Ectodermal cell (in vitro differentiated cells): ENCODE data around the gene NHSL2.
A peak's percentile ranks its signal among the peaks of the same experiment; 100 is the strongest.
"Not testable (repeated sequence)": the region's sequence is repeated elsewhere in the genome, so short reads cannot be mapped to it uniquely, and the experiment has no call there.

Experiments
- H3K27ac ChIP-seq: 2 replicates; pipeline ENCODE4 v1.7.0; 2013; ENCODE audit warnings: mild to moderate bottlenecking, low read depth, low read length; ENCODE audit not compliant: insufficient read depth, poor library complexity, severe bottlenecking
- H3K27me3 ChIP-seq: 2 replicates; pipeline ENCODE4 v1.7.0; 2013; ENCODE audit warnings: mild to moderate bottlenecking, low read length; ENCODE audit not compliant: insufficient read depth, control insufficient read depth, poor library complexity, severe bottlenecking
- H3K36me3 ChIP-seq: one replicate; pipeline ENCODE4 v1.7.0; 2013; ENCODE audit warnings: low read length; ENCODE audit not compliant: control insufficient read depth, insufficient read depth
- H3K4me1 ChIP-seq: one replicate; pipeline ENCODE4 v1.7.0; 2013; ENCODE audit warnings: low read length; ENCODE audit not compliant: control insufficient read depth, insufficient read depth
- H3K4me3 ChIP-seq: 2 replicates; pipeline ENCODE4 v1.7.0; 2013; ENCODE audit warnings: low read depth, low read length, control low read depth; ENCODE audit not compliant: insufficient read depth
- H3K9me3 ChIP-seq: 2 replicates; pipeline ENCODE4 v1.7.0; 2013; ENCODE audit warnings: mild to moderate bottlenecking, low read length, moderate library complexity; ENCODE audit not compliant: control insufficient read depth
- WGBS, 2 experiments: methylation state at CpG; one replicate each; pipeline ENCODE4 v1.1.7; 2013; ENCODE audit warnings: missing lambda C conversion rate in 2 of 2; 5-methylcytosine and 5-hydroxymethylcytosine counted together

Gene NHSL2

DNA sequence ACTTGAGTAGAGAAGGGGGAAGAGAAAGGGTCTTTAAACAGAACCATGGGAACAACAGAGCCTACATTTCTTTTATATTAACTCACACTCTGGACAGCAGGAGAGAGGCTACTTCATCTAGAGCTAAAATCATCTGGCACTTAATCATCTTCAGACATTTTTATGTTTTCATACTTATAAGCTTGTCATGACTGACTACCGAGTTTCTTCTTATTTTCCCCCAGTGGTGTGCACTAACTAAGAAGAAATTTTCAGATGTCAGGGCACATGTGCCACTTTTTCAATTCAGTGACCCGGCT, 232.9 kb downstream of the NHSL2 start:
- no peaks in the 10 kb centered on the region for H3K9me3 ChIP-seq
- H3K27ac ChIP-seq = no peak overlapping the region
- H3K4me1 ChIP-seq = peaks cover 2% of the 10 kb centered on the region
- H3K27me3 ChIP-seq = no peaks in the 10 kb centered on the region
- WGBS, 2 experiments = 86 to 100% methylated on average over 2 of the region's 2 CpGs
- no peak overlapping the region for H3K4me3 ChIP-seq
- H3K36me3 ChIP-seq = no peaks in the 10 kb centered on the region

DNA sequence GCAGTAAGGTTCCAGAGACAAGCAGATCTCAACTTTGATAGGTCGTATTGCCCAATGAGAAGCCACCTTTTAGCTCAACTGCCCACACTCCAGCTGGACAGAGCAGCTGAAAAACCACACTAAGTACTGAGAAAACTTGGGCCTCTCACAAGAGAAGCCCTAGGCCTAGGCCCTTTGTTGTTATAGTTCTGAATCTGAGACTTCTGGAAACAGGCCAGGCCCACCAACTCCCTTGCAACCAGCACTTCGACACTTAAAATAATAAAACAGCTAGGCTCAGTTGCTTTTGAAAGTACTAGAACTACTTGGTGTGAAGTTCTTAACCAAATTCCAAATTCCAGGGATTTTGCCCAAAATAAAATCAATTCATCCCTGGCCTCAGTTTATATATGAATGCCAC, 234.5 kb downstream of the NHSL2 start:
- Histone ChIP-seq H3K9me3 (no peaks in the 10 kb centered on the region), H3K4me1 (peaks cover 2% of the 10 kb centered on the region), H3K27ac (no peak overlapping the region), H3K4me3 (no peak overlapping the region), H3K27me3 (no peaks in the 10 kb centered on the region), H3K36me3 (no peaks in the 10 kb centered on the region)
- WGBS, 2 experiments = 50% methylated on average over 2 of the region's 2 CpGs

DNA sequence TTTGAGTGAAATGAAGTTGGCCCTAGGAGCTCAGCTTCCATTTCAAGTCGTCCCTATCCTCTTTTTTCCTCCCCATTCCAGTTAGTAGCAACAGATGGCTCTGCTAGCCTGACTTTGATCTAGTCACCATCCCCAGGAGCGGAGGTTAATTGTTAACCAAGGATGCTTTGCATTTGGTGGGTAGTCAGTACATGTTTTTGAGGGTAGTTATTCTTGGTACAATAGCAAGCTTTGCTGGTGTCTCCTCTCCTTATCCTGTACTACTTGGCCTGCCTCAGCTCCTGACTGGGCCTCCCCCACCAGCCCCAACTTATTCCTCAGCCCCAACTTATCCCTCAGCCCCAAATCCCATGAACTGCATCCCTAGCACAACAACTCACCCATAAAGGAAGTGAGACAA, 235.9 kb downstream of the NHSL2 start:
- 87 to 100% methylated on average over 1 to 2 of the region's 2 CpGs for WGBS, 2 experiments
- Histone ChIP-seq H3K27me3 (no peaks in the 10 kb centered on the region), H3K4me3 (no peak overlapping the region), H3K27ac (no peak overlapping the region), H3K36me3 (no peaks in the 10 kb centered on the region), H3K4me1 (peaks cover 2% of the 10 kb centered on the region), H3K9me3 (no peaks in the 10 kb centered on the region)

DNA sequence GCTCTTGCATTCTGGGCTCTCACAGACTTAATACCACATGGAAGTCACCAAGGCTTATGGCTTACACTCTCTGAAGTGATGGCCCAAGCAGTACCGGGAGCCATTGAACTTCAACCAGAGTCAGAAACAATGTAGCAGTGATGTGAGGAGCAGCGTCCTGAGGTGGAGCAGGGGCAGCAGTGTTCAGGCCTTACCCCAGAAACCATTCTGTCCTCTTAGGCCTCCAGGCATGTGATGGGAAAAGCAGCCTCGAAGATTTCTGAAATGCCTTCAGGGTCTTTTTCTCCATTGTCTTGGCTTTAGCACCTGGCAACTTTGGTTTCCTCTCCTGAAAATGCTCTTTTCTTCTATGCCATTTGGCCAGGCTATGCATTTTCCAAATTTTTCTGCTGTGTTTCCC, 248.1 kb downstream of the NHSL2 start:
- WGBS, 2 experiments = 92 to 94% methylated on average over 3 of the region's 3 CpGs
- no peaks in the 10 kb centered on the region for H3K4me1 ChIP-seq
- H3K4me3 ChIP-seq = no peak overlapping the region

DNA sequence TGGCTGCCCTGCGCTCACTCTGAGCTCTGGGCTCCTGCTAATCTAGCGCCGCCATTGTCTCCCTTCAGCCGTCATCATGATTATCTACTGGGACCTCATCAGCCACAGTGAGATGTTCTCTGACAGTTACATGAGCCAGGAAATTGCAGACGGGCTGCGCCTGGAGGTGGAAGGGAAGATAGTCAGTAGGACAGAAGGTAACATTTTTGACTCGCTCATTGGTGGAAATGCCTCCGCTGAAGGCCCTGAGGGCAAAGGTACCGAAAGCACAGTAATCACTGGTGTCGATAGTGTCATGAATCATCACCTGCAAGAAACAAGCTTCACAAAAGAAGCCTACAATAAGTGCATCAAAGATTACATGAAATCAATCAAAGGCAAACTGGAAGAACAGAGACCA, 249.1 kb downstream of the NHSL2 start:
- Histone ChIP-seq H3K9me3 (no peaks in the 10 kb centered on the region), H3K4me3 (no peak overlapping the region), H3K4me1 (no peaks in the 10 kb centered on the region), H3K36me3 (no peaks in the 10 kb centered on the region), H3K27me3 (no peaks in the 10 kb centered on the region), H3K27ac (no peak overlapping the region)
- WGBS, 2 experiments = 80 to 85% methylated on average over 10 of the region's 10 CpGs

More for the DNA sequence above, 248.1 kb downstream of the NHSL2 start:
- Histone ChIP-seq H3K9me3 (no peaks in the 10 kb centered on the region), H3K27ac (no peak overlapping the region), H3K36me3 (no peaks in the 10 kb centered on the region), H3K27me3 (no peaks in the 10 kb centered on the region)

DNA sequence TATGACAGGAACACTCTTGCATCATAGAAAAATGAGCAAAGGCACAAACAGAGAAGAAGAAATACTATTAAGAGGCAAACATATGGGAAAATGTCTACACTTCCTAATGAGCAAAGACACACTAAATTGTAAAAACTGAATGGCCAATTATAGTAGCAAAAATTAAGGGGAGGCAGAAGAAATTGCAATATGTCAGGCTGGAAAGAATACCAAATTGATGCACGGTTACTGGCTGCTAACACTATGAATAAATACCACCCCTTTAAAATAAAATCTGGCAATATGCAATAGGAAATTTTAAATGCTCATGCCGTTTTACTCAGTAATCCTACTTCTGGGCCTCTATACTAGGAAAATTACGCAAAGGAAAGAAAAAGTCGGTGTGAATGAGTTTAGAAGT, 254.9 kb downstream of the NHSL2 start:
- H3K36me3 ChIP-seq = no peaks in the 10 kb centered on the region
- WGBS, 2 experiments = 72 to 89% methylated on average over 2 to 4 of the region's 4 CpGs
- no peaks in the 10 kb centered on the region for H3K4me1 ChIP-seq
- H3K4me3 ChIP-seq = no peak overlapping the region
- H3K27ac ChIP-seq = no peak overlapping the region
- H3K9me3 ChIP-seq = no peaks in the 10 kb centered on the region
- H3K27me3 ChIP-seq = no peaks in the 10 kb centered on the region

DNA sequence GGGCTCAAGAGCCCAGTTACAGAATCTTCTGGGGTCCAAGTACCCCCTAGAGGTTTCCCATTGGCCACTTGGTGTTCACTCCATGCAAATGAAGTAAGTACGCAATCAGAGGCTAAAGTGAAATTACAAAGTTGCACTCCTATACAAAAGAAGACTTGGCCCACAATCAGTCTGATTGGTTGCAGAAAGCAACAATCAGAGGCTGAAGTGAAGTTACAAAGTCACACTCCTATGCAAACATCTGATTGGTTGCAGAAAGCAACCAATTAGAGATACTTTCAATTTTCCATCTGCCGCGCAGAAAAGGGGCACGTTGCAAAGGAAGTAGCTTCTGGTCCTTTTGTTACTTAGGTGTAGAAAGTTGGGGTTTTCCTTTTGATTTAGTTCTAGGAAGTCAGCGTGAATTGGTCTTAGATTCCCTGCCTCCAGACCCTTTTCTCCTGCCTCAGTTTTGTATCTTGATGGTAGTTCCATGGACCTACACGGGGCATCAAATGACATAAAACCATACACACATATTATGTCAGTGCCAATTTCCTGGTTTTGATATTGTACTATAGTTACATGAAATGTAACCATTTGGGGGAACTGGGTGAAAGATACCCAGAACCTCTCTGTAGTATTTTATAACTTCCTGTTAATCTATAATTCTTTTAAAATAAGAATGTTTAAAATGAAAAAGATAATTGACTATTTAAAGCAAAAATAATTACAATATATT, 258.5 kb downstream of the NHSL2 start:
- Histone ChIP-seq H3K36me3 (no peaks in the 10 kb centered on the region), H3K27me3 (no peaks in the 10 kb centered on the region), H3K4me1 (no peaks in the 10 kb centered on the region), H3K9me3 (no peaks in the 10 kb centered on the region), H3K27ac (no peak overlapping the region), H3K4me3 (no peak overlapping the region)
- WGBS, 2 experiments = 77 to 82% methylated on average over 3 to 6 of the region's 6 CpGs

DNA sequence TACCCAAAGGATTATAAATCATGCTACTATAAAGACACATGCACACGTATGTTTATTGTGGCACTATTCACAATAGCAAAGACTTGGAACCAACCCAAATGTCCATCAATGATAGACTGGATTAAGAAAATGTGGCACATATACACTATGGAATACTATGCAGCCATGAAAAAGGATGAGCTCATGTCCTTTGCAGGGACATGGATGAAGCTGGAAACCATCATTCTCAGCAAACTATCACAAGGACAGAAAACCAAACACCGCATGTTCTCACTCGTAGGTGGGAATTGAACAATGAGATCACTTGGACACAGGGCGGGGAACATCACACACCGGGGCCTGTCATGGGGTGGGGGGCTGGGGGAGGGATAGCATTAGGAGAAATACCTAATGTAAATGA, 265.6 kb downstream of the NHSL2 start:
- H3K27ac ChIP-seq, H3K4me1 ChIP-seq, H3K9me3 ChIP-seq, H3K4me3 ChIP-seq, H3K36me3 ChIP-seq, H3K27me3 ChIP-seq: not testable (repeated sequence)
- 98 to 100% methylated on average over 1 to 4 of the region's 5 CpGs for WGBS, 2 experiments

DNA sequence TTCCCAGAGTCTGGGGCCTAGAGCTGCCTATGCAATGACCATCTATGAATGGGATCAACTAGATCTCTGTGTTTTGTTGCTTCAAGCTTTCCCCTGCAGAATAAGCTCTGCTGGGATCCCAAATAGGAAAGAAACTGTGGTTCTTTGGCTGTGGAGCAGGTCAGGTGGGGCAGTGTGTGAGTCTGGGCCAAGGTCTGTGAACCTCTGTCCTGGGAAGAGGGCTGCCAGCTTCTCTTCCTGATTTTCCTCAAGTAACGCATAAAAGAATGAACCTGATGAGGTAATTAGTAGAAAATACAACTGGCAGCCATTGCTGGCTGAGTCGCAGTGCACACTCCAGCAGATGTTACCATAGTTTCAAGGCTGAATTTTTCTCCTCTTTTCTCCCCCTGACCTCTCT, 266.3 kb downstream of the NHSL2 start:
- Histone ChIP-seq H3K4me3 (no peak overlapping the region), H3K4me1 (no peaks in the 10 kb centered on the region), H3K27me3 (no peaks in the 10 kb centered on the region), H3K9me3 (no peaks in the 10 kb centered on the region), H3K36me3 (no peaks in the 10 kb centered on the region), H3K27ac (no peak overlapping the region)
- WGBS, 2 experiments = 88 to 93% methylated on average over 2 of the region's 2 CpGs

DNA sequence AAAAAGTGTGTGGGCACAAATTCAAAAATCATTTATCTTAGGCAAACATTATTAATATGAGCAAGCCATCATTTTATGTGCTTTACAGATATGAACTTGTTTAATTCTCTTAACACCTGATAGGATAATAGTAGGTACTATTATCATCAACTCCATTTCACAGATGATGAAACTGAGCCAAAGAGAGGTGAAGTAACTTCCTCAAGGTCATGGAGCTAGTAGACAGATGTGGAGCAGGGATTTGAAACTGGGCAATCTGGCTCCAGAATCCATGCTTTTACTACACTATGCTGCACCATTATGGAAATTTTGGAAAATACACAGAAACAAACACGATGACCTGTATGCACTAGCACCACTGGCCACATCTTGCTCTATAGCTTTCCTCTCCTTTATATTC, 269.9 kb downstream of the NHSL2 start:
- Histone ChIP-seq H3K27ac (no peak overlapping the region), H3K9me3 (no peaks in the 10 kb centered on the region), H3K4me3 (peak overlapping the region; percentile 29), H3K36me3 (no peaks in the 10 kb centered on the region), H3K27me3 (no peaks in the 10 kb centered on the region), H3K4me1 (no peaks in the 10 kb centered on the region)
- 81 to 83% methylated on average over 1 of the region's 1 CpG for WGBS, 2 experiments
